LNCAP (cell line): Measurements from ENCODE around the gene PDGFRB.

Experiments used
- TF ChIP-seq, protein P1 (sequence below): fragments of 450-650 bp; IDR thresholded peaks from 2 replicates; pipeline ENCODE4 v1.5.1; 2017; ENCODE audit warnings: mild to moderate bottlenecking

The PDGFRB gene

DNA sequence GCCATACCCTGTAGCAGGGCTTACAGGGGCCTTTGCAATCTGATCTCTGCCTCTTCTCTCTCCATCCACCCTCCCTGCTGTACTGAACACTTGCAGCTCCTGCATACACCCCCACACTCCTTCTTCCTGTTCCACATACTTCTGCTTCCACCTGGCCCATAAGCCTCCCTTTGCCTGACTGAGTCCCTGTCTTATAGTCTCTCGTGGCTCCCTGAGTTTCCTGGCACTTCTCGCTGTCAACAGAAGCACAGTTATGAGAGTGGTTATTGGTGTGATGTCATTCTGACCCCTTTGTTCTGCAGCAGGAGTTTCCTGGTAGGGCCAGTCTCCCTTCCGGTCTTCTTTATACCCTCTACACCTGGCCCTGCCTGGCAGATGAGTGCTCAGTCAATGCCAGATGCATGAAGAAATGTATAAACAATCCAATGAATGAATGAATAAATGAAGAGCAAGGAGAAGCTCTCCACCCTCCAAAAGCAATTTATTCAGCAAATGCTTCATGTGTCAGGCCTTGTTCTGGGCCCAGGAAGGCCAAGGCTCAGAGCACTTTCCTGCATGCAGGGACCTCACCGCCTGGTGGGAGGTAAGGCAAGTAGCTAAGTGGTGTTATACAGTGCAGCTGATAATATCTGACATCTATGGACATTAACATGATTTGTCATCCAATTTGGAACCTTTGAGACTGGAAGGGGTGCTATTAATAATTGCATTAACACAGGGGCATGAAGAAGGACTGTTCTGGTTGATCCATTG lies 48.8 kb downstream of the PDGFRB start:
- TF ChIP-seq, protein P1, sequence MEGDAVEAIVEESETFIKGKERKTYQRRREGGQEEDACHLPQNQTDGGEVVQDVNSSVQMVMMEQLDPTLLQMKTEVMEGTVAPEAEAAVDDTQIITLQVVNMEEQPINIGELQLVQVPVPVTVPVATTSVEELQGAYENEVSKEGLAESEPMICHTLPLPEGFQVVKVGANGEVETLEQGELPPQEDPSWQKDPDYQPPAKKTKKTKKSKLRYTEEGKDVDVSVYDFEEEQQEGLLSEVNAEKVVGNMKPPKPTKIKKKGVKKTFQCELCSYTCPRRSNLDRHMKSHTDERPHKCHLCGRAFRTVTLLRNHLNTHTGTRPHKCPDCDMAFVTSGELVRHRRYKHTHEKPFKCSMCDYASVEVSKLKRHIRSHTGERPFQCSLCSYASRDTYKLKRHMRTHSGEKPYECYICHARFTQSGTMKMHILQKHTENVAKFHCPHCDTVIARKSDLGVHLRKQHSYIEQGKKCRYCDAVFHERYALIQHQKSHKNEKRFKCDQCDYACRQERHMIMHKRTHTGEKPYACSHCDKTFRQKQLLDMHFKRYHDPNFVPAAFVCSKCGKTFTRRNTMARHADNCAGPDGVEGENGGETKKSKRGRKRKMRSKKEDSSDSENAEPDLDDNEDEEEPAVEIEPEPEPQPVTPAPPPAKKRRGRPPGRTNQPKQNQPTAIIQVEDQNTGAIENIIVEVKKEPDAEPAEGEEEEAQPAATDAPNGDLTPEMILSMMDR: no peak

- TF ChIP-seq, protein P1: no peak
Observed at GRCh38 chr5:150105928-150106615, 49.6 kb downstream of the PDGFRB start.

- TF ChIP-seq, protein P1: no peak
Observed at GRCh38 chr5:150104550-150104870, 51.1 kb downstream of the PDGFRB start.

GRCh38 chr5:150103678-150104549 lies 51.7 kb downstream of the PDGFRB start:
- TF ChIP-seq, protein P1: no peak

DNA sequence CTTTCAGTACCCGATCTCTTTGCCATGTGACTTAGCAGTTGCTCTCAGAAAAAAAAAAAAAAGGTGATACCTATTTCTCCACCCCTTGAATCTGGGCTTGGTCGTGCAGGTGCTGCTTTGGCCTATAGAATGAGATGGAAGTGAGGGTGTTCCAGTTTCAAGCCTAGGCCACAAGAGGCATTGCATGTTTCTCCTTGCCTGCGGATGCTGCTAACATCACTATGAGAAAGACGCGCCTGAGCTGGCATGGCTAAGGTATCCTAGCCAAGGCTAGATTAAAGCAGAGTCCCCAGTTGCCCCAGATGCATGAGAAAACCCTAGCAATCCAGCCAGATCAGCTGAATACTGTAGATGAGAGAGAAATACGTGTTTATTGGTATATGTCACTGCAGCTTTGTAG lies 54.6 kb downstream of the PDGFRB start:
- TF ChIP-seq, protein P1: no peak

GRCh38 chr5:150097152-150097551 lies 58.5 kb downstream of the PDGFRB start:
- TF ChIP-seq, protein P1: no peak

GRCh38 chr5:150092159-150092787 lies 63.4 kb downstream of the PDGFRB start:
- TF ChIP-seq, protein P1: no peak
